ENCODE measurements around the gene TNNC1. TPM values are rescaled to one million over a fixed set of nuclear protein-coding genes. Genes with fewer than 3 reads are reported as not detected.

Gene TNNC1
- total RNA-seq, 1 experiment from 2014 or later, result 5.6 TPM

DNA sequence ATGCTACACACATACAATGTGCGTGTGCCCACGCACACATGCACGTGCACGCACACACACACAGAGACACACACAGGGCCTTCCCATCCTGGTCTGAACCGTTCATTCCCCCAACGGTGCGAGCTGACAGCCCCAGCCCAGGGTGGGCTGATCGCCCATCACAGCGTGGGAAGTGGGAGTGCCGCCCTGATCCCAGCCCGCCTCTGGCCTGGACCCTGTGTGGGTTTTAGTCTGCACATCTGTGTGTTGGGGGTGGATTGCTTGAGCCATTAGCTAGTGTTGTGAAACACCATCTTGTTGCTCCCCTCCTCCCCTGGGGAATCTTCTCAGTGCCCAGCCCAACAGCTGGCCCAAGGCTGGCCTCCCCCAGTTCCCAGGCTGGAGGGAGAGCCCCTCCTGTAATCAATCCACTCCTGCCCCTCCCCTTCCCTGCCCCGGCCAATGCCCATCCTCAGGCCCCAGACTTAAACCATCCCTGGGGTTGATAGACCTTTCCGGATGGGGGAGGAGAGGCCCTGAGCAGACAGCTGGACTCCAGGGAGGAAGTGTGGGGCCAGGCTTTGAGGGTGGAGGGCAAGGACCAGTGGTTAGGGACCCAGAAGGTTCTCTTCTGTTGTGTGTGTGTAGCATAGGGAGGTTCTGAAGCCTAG lies 17.2 kb downstream of the TNNC1 start (continued):
- TF ChIP-seq, protein P1, sequence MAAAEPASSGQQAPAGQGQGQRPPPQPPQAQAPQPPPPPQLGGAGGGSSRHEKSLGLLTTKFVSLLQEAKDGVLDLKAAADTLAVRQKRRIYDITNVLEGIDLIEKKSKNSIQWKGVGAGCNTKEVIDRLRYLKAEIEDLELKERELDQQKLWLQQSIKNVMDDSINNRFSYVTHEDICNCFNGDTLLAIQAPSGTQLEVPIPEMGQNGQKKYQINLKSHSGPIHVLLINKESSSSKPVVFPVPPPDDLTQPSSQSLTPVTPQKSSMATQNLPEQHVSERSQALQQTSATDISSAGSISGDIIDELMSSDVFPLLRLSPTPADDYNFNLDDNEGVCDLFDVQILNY (CRISPR knock-in tag; IDR thresholded peaks at IDR 0.05), result no peak
- TF ChIP-seq NFATC4 (CRISPR knock-in tag; IDR thresholded peaks at IDR 0.05), result no peak
- TF ChIP-seq GTF2I (CRISPR knock-in tag; conservative IDR thresholded peaks at IDR 0.05), result no peak

DNA sequence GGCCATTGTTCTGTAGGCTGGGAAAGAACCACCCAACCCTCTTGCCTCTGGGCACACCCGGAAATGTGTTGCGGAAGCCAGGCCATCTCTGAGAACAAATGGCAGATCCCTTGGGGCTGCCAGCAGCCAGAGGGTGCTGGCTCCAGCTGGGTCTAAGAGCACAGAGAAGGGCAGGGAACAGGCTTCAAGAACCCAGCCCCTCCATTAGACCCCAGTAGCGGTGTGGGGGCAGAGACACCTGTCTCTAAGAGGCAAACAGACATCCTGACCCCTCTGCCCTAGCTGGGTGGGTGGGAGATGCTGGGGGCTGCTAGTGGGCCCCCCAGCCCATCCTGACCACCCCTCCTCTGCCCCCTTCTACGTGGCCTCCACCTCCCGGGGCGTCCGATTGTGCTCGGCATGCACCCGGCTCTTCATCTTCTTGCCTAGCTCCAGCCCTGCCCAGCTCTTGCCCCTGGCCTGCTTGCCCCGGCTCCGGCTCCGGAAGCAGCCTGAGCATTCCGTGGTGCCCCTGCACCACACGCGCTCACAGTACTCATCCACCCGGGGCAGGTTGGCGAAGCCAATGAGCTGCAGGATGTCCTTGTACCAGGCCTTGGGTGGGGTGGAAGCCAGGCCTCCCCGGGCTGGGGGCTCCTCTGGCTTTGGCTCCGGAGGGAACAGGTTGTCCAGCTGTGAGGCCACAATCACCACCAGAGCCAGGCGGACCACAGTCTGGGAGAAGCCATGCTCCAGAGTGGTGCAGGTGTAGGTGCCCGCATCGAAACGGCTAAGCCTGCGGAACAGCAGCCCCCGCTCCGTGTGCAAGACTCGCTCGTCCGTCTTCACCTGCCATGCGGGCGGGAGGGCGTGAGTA lies 18.4 kb downstream of the TNNC1 start:
- Mint-ChIP-seq H3K27ac (no peak overlapping the region; the same call in 1 of the 2 replicates), H3K9me3 (no peaks in the 10 kb centered on the region), H3K4me3 (no peak overlapping the region), H3K4me1 (peaks cover 8% of the 10 kb centered on the region; the same call in 1 of the 2 replicates), H3K36me3 (no peaks in the 10 kb centered on the region), H3K27me3 (ENCODE audit: low read depth) (no peaks in the 10 kb centered on the region)
- TF ChIP-seq MXD4 (CRISPR knock-in tag; IDR thresholded peaks at IDR 0.05; ENCODE audit: borderline replicate concordance) (no peak), RELA (CRISPR knock-in tag; IDR thresholded peaks at IDR 0.05; ENCODE audit: borderline replicate concordance) (no peak), NFATC4 (CRISPR knock-in tag; IDR thresholded peaks at IDR 0.05) (no peak), SMAD3 (CRISPR knock-in tag; IDR thresholded peaks at IDR 0.05; ENCODE audit: borderline replicate concordance) (no peak), RORB (CRISPR knock-in tag; IDR thresholded peaks at IDR 0.05) (no peak), HMGA2 (CRISPR knock-in tag; IDR thresholded peaks at IDR 0.05) (no peak), ZBTB21 (CRISPR knock-in tag; IDR thresholded peaks at IDR 0.05; ENCODE audit: borderline replicate concordance) (no peak), GTF2I (CRISPR knock-in tag; conservative IDR thresholded peaks at IDR 0.05) (no peak), ZNF416 (CRISPR knock-in tag; IDR thresholded peaks at IDR 0.05) (no peak)
- TF ChIP-seq, protein P2, sequence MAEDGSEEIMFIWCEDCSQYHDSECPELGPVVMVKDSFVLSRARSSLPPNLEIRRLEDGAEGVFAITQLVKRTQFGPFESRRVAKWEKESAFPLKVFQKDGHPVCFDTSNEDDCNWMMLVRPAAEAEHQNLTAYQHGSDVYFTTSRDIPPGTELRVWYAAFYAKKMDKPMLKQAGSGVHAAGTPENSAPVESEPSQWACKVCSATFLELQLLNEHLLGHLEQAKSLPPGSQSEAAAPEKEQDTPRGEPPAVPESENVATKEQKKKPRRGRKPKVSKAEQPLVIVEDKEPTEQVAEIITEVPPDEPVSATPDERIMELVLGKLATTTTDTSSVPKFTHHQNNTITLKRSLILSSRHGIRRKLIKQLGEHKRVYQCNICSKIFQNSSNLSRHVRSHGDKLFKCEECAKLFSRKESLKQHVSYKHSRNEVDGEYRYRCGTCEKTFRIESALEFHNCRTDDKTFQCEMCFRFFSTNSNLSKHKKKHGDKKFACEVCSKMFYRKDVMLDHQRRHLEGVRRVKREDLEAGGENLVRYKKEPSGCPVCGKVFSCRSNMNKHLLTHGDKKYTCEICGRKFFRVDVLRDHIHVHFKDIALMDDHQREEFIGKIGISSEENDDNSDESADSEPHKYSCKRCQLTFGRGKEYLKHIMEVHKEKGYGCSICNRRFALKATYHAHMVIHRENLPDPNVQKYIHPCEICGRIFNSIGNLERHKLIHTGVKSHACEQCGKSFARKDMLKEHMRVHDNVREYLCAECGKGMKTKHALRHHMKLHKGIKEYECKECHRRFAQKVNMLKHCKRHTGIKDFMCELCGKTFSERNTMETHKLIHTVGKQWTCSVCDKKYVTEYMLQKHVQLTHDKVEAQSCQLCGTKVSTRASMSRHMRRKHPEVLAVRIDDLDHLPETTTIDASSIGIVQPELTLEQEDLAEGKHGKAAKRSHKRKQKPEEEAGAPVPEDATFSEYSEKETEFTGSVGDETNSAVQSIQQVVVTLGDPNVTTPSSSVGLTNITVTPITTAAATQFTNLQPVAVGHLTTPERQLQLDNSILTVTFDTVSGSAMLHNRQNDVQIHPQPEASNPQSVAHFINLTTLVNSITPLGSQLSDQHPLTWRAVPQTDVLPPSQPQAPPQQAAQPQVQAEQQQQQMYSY (CRISPR knock-in tag; IDR thresholded peaks at IDR 0.05), result no peak
- TF ChIP-seq, protein P3, sequence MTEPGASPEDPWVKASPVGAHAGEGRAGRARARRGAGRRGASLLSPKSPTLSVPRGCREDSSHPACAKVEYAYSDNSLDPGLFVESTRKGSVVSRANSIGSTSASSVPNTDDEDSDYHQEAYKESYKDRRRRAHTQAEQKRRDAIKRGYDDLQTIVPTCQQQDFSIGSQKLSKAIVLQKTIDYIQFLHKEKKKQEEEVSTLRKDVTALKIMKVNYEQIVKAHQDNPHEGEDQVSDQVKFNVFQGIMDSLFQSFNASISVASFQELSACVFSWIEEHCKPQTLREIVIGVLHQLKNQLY (CRISPR knock-in tag; IDR thresholded peaks at IDR 0.05), result no peak
- TF ChIP-seq, protein P4, sequence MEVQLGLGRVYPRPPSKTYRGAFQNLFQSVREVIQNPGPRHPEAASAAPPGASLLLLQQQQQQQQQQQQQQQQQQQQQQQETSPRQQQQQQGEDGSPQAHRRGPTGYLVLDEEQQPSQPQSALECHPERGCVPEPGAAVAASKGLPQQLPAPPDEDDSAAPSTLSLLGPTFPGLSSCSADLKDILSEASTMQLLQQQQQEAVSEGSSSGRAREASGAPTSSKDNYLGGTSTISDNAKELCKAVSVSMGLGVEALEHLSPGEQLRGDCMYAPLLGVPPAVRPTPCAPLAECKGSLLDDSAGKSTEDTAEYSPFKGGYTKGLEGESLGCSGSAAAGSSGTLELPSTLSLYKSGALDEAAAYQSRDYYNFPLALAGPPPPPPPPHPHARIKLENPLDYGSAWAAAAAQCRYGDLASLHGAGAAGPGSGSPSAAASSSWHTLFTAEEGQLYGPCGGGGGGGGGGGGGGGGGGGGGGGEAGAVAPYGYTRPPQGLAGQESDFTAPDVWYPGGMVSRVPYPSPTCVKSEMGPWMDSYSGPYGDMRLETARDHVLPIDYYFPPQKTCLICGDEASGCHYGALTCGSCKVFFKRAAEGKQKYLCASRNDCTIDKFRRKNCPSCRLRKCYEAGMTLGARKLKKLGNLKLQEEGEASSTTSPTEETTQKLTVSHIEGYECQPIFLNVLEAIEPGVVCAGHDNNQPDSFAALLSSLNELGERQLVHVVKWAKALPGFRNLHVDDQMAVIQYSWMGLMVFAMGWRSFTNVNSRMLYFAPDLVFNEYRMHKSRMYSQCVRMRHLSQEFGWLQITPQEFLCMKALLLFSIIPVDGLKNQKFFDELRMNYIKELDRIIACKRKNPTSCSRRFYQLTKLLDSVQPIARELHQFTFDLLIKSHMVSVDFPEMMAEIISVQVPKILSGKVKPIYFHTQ (CRISPR knock-in tag; IDR thresholded peaks at IDR 0.05), result no peak
- TF ChIP-seq, protein P5, sequence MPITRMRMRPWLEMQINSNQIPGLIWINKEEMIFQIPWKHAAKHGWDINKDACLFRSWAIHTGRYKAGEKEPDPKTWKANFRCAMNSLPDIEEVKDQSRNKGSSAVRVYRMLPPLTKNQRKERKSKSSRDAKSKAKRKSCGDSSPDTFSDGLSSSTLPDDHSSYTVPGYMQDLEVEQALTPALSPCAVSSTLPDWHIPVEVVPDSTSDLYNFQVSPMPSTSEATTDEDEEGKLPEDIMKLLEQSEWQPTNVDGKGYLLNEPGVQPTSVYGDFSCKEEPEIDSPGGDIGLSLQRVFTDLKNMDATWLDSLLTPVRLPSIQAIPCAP (CRISPR knock-in tag; IDR thresholded peaks at IDR 0.05), result no peak
- TF ChIP-seq, protein P6, sequence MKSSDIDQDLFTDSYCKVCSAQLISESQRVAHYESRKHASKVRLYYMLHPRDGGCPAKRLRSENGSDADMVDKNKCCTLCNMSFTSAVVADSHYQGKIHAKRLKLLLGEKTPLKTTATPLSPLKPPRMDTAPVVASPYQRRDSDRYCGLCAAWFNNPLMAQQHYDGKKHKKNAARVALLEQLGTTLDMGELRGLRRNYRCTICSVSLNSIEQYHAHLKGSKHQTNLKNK (CRISPR knock-in tag; IDR thresholded peaks at IDR 0.05), result no peak
- TF ChIP-seq, protein P7, sequence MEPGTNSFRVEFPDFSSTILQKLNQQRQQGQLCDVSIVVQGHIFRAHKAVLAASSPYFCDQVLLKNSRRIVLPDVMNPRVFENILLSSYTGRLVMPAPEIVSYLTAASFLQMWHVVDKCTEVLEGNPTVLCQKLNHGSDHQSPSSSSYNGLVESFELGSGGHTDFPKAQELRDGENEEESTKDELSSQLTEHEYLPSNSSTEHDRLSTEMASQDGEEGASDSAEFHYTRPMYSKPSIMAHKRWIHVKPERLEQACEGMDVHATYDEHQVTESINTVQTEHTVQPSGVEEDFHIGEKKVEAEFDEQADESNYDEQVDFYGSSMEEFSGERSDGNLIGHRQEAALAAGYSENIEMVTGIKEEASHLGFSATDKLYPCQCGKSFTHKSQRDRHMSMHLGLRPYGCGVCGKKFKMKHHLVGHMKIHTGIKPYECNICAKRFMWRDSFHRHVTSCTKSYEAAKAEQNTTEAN (CRISPR knock-in tag; IDR thresholded peaks at IDR 0.05), result no peak
- POLR2A ChIA-PET, result no interaction called here
- CTCF ChIA-PET, result interaction anchor here (0.5 to 1.9 kb wide), 4 partner anchors 10 to 215 kb away, joined by 5 to 7 read pairs (median 6); no protein-coding TSS in a partner anchor
- no peak for DNase-seq (ENCODE audit: low spot score)
- ATAC-seq, result no peak

Data from WTC11 (cell line).